Measurements from ENCODE around the gene CEP63.

- TF ChIP-seq CTCF (IDR thresholded peaks at IDR 0.05; ENCODE audit: low read depth, low read length): no peak
- TF ChIP-seq EZH2phosphoT487 (IDR thresholded peaks at IDR 0.05; ENCODE audit: low read depth): no peak
Measured at GRCh38 chr3:134487406-134487805, 1.5 kb downstream of the CEP63 start.

Measured in OCI-LY3 (cell line).